HepG2 (cell line): ENCODE results near the gene DHRS1. TPM values are rescaled to one million over a fixed set of nuclear protein-coding genes. Genes with fewer than 3 reads are reported as not detected.

ENCODE experiments used
- AGO1 ChIP-seq: fragments of 200-400 bp; formaldehyde crosslinking; IDR thresholded peaks from 2 replicates; pipeline ENCODE4 v1.6.1; 2017; ENCODE audit warnings: mild to moderate bottlenecking, low read depth, low read length, moderate library complexity; ENCODE audit not compliant: poor library complexity, severe bottlenecking
- ATF7 ChIP-seq, 2 experiments: fragments of 450-650 bp in 1 of 2; sonication (generic) in 1 of 2; formaldehyde crosslinking in 1 of 2; IDR thresholded peaks; 2 replicates each; pipeline versions ENCODE4 v1.4.0 to v1.6.1; 2016 to 2020; ENCODE audit warnings: antibody characterized with exemption in 1 of 2, mild to moderate bottlenecking in 1 of 2, missing genetic modification reagents in 1 of 2
- BATF2 ChIP-seq: sonication (generic); formaldehyde crosslinking; IDR thresholded peaks from 2 replicates; pipeline ENCODE4 v1.8.0; 2022; ENCODE audit warnings: mild to moderate bottlenecking, missing genetic modification reagents, moderate library complexity
- BRD4 ChIP-seq: sonication (generic); formaldehyde crosslinking; IDR thresholded peaks from 2 replicates; pipeline ENCODE4 v1.4.0; 2020; ENCODE audit warnings: missing genetic modification reagents
- CHCHD3 ChIP-seq: sonication (generic); formaldehyde crosslinking; IDR thresholded peaks from 2 replicates; pipeline ENCODE4 v1.8.0; 2022; ENCODE audit warnings: mild to moderate bottlenecking, missing genetic modification reagents, moderate library complexity
- HNRNPLL ChIP-seq: fragments of 200-400 bp; formaldehyde crosslinking; IDR thresholded peaks from 2 replicates; pipeline ENCODE4 v1.6.1; 2017; ENCODE audit warnings: mild to moderate bottlenecking, low read depth, low read length; ENCODE audit not compliant: poor library complexity, severe bottlenecking
- IRF2 ChIP-seq: IDR thresholded peaks from 2 replicates; pipeline ENCODE4 v1.6.1; 2018; ENCODE audit warnings: missing genetic modification reagents, missing compliant biosample characterization
- MTF2 ChIP-seq: sonication (generic); formaldehyde crosslinking; IDR thresholded peaks from 2 replicates; pipeline ENCODE4 v1.5.0; 2020; ENCODE audit warnings: missing genetic modification reagents, borderline replicate concordance
- PHF21A ChIP-seq: sonication (generic); formaldehyde crosslinking; IDR thresholded peaks from 2 replicates; pipeline ENCODE4 v1.5.0; 2020; ENCODE audit warnings: mild to moderate bottlenecking, missing genetic modification reagents
- PITX1 ChIP-seq: sonication (generic); formaldehyde crosslinking; IDR thresholded peaks from 2 replicates; pipeline ENCODE4 v1.5.1; 2020; ENCODE audit warnings: mild to moderate bottlenecking, missing genetic modification reagents
- PTBP1 ChIP-seq: fragments of 200-400 bp; formaldehyde crosslinking; IDR thresholded peaks from 2 replicates; pipeline ENCODE4 v1.6.1; 2018; ENCODE audit warnings: low read length, low read depth; ENCODE audit not compliant: poor library complexity, severe bottlenecking
- SAFB2 ChIP-seq: sonication (generic); formaldehyde crosslinking; IDR thresholded peaks from 2 replicates; pipeline ENCODE4 v1.5.1; 2020; ENCODE audit warnings: missing genetic modification reagents, low read depth, mild to moderate bottlenecking, borderline replicate concordance
- SRSF4 ChIP-seq: fragments of 200-400 bp; formaldehyde crosslinking; IDR thresholded peaks from one replicate; pipeline ENCODE4 v1.6.1; 2018; ENCODE audit warnings: mild to moderate bottlenecking, low read depth, low read length, moderate library complexity; ENCODE audit not compliant: poor library complexity, severe bottlenecking
- ZNF263 ChIP-seq: sonication (generic); formaldehyde crosslinking; IDR thresholded peaks from 2 replicates; pipeline ENCODE4 v1.4.0; 2020; ENCODE audit warnings: missing genetic modification reagents
- ZNF768 ChIP-seq: sonication (generic); formaldehyde crosslinking; IDR thresholded peaks from 2 replicates; pipeline ENCODE4 v1.4.0; 2020; ENCODE audit warnings: missing genetic modification reagents
- ZZZ3 ChIP-seq: sonication (generic); formaldehyde crosslinking; IDR thresholded peaks from 2 replicates; pipeline ENCODE4 v1.4.0; 2020; ENCODE audit warnings: missing genetic modification reagents, mild to moderate bottlenecking, borderline replicate concordance
- polyA plus RNA-seq, 8 experiments: library from polyadenylated mRNA; depleted of rRNA in 3 of 8; stranded (reverse) in 7 of 8; unstranded in 1 of 8; fragments of >200 nt; fragmentation: Illumina TruSeq in 4 of 8; extraction: Trizol in 4 of 8; gene quantifications; 2 replicates each; pipeline versions ENCODE4 v1.2.1 to v1.2.3, GENCODE V29; 2011 to 2016; ENCODE audit warnings: low read depth in 4 of 8, missing spikeins in 1 of 8, mixed read lengths in 1 of 8; ENCODE audit not compliant: insufficient read depth in 1 of 8
- total RNA-seq, 5 experiments: library from RNA; depleted of rRNA; stranded (reverse); fragments of >200 nt; fragmentation: Illumina TruSeq; extraction: Trizol; gene quantifications; 2 replicates each; pipeline ENCODE4 v1.2.3, GENCODE V29; 2016; ENCODE audit warnings: low read depth in 1 of 5
- TF ChIP-seq, protein P1 (sequence below): sonication (generic); formaldehyde crosslinking; IDR thresholded peaks from 2 replicates; pipeline ENCODE4 v1.4.0; 2020; ENCODE audit warnings: mild to moderate bottlenecking, missing genetic modification reagents, borderline replicate concordance
- TF ChIP-seq, protein P2 (sequence below), 2 experiments: IDR thresholded peaks; 2 replicates each; pipeline ENCODE4 v1.6.1; 2011 to 2012; ENCODE audit warnings: low read length in 2 of 2, borderline replicate concordance in 1 of 2, low read depth in 1 of 2, mild to moderate bottlenecking in 1 of 2, moderate library complexity in 1 of 2

Gene DHRS1
- total and polyA plus RNA-seq, 2 of the 13 experiments (the other 11 are each of a cell fraction or from before 2014, with no cell fraction given): 49.8 to 60.8 TPM

GRCh38 chr14:24334431-24335291 is 35.1 kb upstream of the DHRS1 start, which contains the start of gene ADCY4 (continued):
- TF ChIP-seq, protein P1, sequence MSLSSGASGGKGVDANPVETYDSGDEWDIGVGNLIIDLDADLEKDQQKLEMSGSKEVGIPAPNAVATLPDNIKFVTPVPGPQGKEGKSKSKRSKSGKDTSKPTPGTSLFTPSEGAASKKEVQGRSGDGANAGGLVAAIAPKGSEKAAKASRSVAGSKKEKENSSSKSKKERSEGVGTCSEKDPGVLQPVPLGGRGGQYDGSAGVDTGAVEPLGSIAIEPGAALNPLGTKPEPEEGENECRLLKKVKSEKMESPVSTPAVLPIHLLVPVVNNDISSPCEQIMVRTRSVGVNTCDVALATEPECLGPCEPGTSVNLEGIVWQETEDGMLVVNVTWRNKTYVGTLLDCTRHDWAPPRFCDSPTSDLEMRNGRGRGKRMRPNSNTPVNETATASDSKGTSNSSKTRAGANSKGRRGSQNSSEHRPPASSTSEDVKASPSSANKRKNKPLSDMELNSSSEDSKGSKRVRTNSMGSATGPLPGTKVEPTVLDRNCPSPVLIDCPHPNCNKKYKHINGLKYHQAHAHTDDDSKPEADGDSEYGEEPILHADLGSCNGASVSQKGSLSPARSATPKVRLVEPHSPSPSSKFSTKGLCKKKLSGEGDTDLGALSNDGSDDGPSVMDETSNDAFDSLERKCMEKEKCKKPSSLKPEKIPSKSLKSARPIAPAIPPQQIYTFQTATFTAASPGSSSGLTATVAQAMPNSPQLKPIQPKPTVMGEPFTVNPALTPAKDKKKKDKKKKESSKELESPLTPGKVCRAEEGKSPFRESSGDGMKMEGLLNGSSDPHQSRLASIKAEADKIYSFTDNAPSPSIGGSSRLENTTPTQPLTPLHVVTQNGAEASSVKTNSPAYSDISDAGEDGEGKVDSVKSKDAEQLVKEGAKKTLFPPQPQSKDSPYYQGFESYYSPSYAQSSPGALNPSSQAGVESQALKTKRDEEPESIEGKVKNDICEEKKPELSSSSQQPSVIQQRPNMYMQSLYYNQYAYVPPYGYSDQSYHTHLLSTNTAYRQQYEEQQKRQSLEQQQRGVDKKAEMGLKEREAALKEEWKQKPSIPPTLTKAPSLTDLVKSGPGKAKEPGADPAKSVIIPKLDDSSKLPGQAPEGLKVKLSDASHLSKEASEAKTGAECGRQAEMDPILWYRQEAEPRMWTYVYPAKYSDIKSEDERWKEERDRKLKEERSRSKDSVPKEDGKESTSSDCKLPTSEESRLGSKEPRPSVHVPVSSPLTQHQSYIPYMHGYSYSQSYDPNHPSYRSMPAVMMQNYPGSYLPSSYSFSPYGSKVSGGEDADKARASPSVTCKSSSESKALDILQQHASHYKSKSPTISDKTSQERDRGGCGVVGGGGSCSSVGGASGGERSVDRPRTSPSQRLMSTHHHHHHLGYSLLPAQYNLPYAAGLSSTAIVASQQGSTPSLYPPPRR: 0 out of 2 replicates have a peak, but pooled peaks have one; percentile 5
- TF ChIP-seq PITX1 (CRISPR knock-in tag) (no peak), BATF2 (no peak), AGO1 (peak; percentile 11), SAFB2 (CRISPR knock-in tag) (peak; percentile 59; the same call in 1 of the 2 replicates), PHF21A (no peak), PTBP1 (no peak), HNRNPLL (no peak), ATF7 (IDR thresholded peaks at IDR 0.05) (no peak), ATF7 (CRISPR knock-in tag; IDR thresholded peaks at IDR 0.05) (0 out of 2 replicates have a peak, but pooled peaks have one; percentile 7), SRSF4 (no peak), IRF2 (CRISPR knock-in tag) (no peak), ZNF768 (CRISPR knock-in tag) (peak; percentile 16; the same call in 1 of the 2 replicates), CHCHD3 (CRISPR knock-in tag) (no peak), BRD4 (CRISPR knock-in tag) (peak; percentile 40; the same call in 1 of the 2 replicates), MTF2 (CRISPR knock-in tag) (peak; percentile 85; the same call in 1 of the 2 replicates), ZNF263 (peak; percentile 31; the same call in 1 of the 2 replicates), ZZZ3 (CRISPR knock-in tag) (0 out of 2 replicates have a peak, but pooled peaks have one; percentile 4)
- TF ChIP-seq, protein P2, sequence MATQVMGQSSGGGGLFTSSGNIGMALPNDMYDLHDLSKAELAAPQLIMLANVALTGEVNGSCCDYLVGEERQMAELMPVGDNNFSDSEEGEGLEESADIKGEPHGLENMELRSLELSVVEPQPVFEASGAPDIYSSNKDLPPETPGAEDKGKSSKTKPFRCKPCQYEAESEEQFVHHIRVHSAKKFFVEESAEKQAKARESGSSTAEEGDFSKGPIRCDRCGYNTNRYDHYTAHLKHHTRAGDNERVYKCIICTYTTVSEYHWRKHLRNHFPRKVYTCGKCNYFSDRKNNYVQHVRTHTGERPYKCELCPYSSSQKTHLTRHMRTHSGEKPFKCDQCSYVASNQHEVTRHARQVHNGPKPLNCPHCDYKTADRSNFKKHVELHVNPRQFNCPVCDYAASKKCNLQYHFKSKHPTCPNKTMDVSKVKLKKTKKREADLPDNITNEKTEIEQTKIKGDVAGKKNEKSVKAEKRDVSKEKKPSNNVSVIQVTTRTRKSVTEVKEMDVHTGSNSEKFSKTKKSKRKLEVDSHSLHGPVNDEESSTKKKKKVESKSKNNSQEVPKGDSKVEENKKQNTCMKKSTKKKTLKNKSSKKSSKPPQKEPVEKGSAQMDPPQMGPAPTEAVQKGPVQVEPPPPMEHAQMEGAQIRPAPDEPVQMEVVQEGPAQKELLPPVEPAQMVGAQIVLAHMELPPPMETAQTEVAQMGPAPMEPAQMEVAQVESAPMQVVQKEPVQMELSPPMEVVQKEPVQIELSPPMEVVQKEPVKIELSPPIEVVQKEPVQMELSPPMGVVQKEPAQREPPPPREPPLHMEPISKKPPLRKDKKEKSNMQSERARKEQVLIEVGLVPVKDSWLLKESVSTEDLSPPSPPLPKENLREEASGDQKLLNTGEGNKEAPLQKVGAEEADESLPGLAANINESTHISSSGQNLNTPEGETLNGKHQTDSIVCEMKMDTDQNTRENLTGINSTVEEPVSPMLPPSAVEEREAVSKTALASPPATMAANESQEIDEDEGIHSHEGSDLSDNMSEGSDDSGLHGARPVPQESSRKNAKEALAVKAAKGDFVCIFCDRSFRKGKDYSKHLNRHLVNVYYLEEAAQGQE (IDR thresholded peaks at IDR 0.05; ENCODE audit: borderline replicate concordance in 1 of 2, low read depth in 1 of 2, low read length in 2 of 2): no peak
